HK-2 (cell line): Measurements from ENCODE around the gene ANAPC7.
"Not testable (repeated sequence)": the region's sequence is repeated elsewhere in the genome, so short reads cannot be mapped to it uniquely, and the experiment has no call there.

ENCODE experiments used
- DNase-seq: peaks from one replicate; pipeline ENCODE4 v3.0.0-alpha.2; 2018; ENCODE audit not compliant: unreplicated experiment

The ANAPC7 gene

GRCh38 chr12:110403146-110403975 is at the start of gene ANAPC7:
Gene ANAPC7, minus strand, starts transcription at chr12:110403708. Its CDS starts 81 bp downstream, at chr12:110403627.
- DNase-seq, result peak; percentile 92

- no peak for DNase-seq
These were observed 47.8 kb upstream of the ANAPC7 start for GRCh38 chr12:110451263-110451662.

- DNase-seq, result peak; percentile 94
These were observed 46.4 kb upstream of the ANAPC7 start, which contains the start of gene ARPC3 for GRCh38 chr12:110449799-110450497. Gene ARPC3, minus strand, starts transcription at chr12:110450337. Its CDS starts 77 bp downstream, at chr12:110450260.

GRCh38 chr12:110444455-110444854 is 40.9 kb upstream of the ANAPC7 start:
- no peak for DNase-seq

- DNase-seq, result no peak
These were observed 32.7 kb upstream of the ANAPC7 start for GRCh38 chr12:110436231-110436630.

GRCh38 chr12:110431957-110432587 is 28.6 kb upstream of the ANAPC7 start:
- DNase-seq, result no peak

- not testable (repeated sequence) for DNase-seq
These were observed 26.2 kb upstream of the ANAPC7 start for GRCh38 chr12:110429676-110430075.

- no peak for DNase-seq
These were observed 22.9 kb upstream of the ANAPC7 start for GRCh38 chr12:110426406-110426805.

GRCh38 chr12:110424237-110424636 is 20.7 kb upstream of the ANAPC7 start:
- no peak for DNase-seq

- DNase-seq, result no peak
These were observed 18.2 kb upstream of the ANAPC7 start for GRCh38 chr12:110421701-110422100.

- no peak for DNase-seq
These were observed 17.7 kb upstream of the ANAPC7 start for GRCh38 chr12:110421159-110421661.

- DNase-seq, result not testable (repeated sequence)
These were observed 17.1 kb upstream of the ANAPC7 start for GRCh38 chr12:110420644-110421043.

GRCh38 chr12:110417113-110417512 is 13.6 kb upstream of the ANAPC7 start:
- DNase-seq, result not testable (repeated sequence)

- DNase-seq, result not testable (repeated sequence)
These were observed 6.6 kb upstream of the ANAPC7 start for GRCh38 chr12:110410086-110410485.

- DNase-seq, result not testable (repeated sequence)
These were observed 1.7 kb upstream of the ANAPC7 start for GRCh38 chr12:110405126-110405662.

GRCh38 chr12:110403976-110404682 is 621 bp upstream of the ANAPC7 start:
- DNase-seq, result peak; percentile 68

- DNase-seq, result no peak
These were observed 20.8 kb downstream of the ANAPC7 start for GRCh38 chr12:110382683-110383082.

- DNase-seq, result no peak
These were observed 23.9 kb downstream of the ANAPC7 start for GRCh38 chr12:110379631-110380030.

- DNase-seq, result no peak
These were observed 24.3 kb downstream of the ANAPC7 start for GRCh38 chr12:110379197-110379596.

- DNase-seq, result not testable (repeated sequence)
These were observed 25.2 kb downstream of the ANAPC7 start for GRCh38 chr12:110378131-110378790.
